Measurements from ENCODE around the gene GRIA3. TPM values are rescaled to one million over a fixed set of nuclear protein-coding genes. Genes with fewer than 3 reads are reported as not detected.

GRIA3 gene
- total RNA-seq, 1 experiment from 2014 or later, result not detected

GRCh38 chrX:123237271-123237670 is 53.2 kb downstream of the GRIA3 start:
- DNase-seq, result no peak
- Histone ChIP-seq H3K36me3 (ENCODE audit: low read depth) (no peaks in the 10 kb centered on the region), H3F3A (ENCODE audit: insufficient read depth, low read depth) (no peaks in the 10 kb centered on the region), H3K27ac (no peak overlapping the region), H3K4me1 (replicated peaks; ENCODE audit: insufficient read depth) (no peaks in the 10 kb centered on the region), H4K20me1 (ENCODE audit: insufficient read depth) (no peaks in the 10 kb centered on the region), H2AFZ (no peak overlapping the region), H3K27me3 (ENCODE audit: insufficient read depth, low read depth) (no peaks in the 10 kb centered on the region), H3K9me3 (ENCODE audit: insufficient read depth, low read depth) (no peaks in the 10 kb centered on the region), H3K79me2 (ENCODE audit: low read depth) (no peaks in the 10 kb centered on the region), H3K9me2 (ENCODE audit: insufficient read depth) (no peaks in the 10 kb centered on the region), H3K4me2 (no peak overlapping the region), H3K4me3 (no peak overlapping the region)
- CTCF ChIA-PET, result no interaction called here
- POLR2A ChIA-PET (ENCODE audit: unreplicated experiment), result no interaction called here
- TF ChIP-seq CTCF (conservative IDR thresholded peaks at IDR 0.05), result no peak
- TF ChIP-seq EZH2 (IDR thresholded peaks at IDR 0.05; ENCODE audit: low read depth), result no peak
- intact Hi-C loops (cut with micrococcal nuclease; ENCODE audit: unreplicated experiment), result no loop called here
- BruUV-seq (replicated peaks), result no TSS peak

DNA sequence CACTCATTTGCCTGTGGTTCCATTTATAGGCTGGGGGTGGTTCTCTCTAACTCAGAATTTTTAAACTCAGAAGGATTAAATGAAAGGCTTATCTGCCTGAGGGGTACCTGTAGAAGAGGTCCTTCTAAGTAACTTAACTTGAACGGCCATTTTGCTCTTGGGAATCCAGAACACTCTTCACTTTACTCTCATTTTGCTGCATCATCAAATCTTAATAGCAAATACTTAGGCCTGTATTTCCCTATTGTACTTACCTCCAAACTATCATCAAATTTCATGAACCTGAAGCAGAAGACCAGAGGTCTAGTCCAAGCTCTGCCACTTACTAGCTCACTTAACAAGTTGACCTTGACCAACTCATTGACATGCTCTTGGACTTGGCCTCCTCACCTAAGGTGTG is 70.4 kb downstream of the GRIA3 start:
- Histone ChIP-seq H3K4me1 (replicated peaks; ENCODE audit: insufficient read depth) (no peaks in the 10 kb centered on the region), H2AFZ (no peak overlapping the region), H3K4me2 (no peak overlapping the region), H4K20me1 (ENCODE audit: insufficient read depth) (no peaks in the 10 kb centered on the region), H3K79me2 (ENCODE audit: low read depth) (no peaks in the 10 kb centered on the region), H3K9me2 (ENCODE audit: insufficient read depth) (no peaks in the 10 kb centered on the region), H3K27me3 (ENCODE audit: insufficient read depth, low read depth) (no peaks in the 10 kb centered on the region), H3K36me3 (ENCODE audit: low read depth) (no peaks in the 10 kb centered on the region), H3K9me3 (ENCODE audit: insufficient read depth, low read depth) (no peaks in the 10 kb centered on the region), H3K27ac (no peak overlapping the region), H3F3A (ENCODE audit: insufficient read depth, low read depth) (no peaks in the 10 kb centered on the region), H3K4me3 (no peak overlapping the region)
- CTCF ChIA-PET, result no interaction called here
- TF ChIP-seq CTCF (conservative IDR thresholded peaks at IDR 0.05), result no peak
- no peak for TF ChIP-seq EZH2 (IDR thresholded peaks at IDR 0.05; ENCODE audit: low read depth)
- intact Hi-C loops (cut with micrococcal nuclease; ENCODE audit: unreplicated experiment), result no loop called here
- POLR2A ChIA-PET (ENCODE audit: unreplicated experiment), result no interaction called here
- DNase-seq, result no peak
- BruUV-seq (replicated peaks), result no TSS peak

DNA sequence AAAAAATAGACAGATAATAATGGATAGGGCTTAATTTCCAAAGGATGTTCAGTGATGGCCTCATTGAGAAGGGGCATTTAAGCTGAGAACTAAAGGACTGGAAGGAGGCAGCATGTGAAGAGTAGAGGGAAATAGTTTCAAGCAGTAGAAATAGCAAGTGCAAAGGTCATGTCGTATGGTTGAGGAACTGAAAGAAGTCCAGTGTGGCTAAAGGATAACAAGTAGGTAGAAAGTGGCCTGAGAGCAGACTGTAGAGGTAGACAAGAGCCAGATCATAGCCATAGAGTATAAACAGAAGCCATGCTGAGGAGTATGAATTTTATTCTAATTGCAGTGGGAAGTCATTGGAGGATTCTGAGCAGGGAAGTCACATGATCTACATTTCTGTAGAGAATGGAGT is 72.3 kb downstream of the GRIA3 start:
- intact Hi-C loops (cut with micrococcal nuclease; ENCODE audit: unreplicated experiment), result no loop called here
- DNase-seq, result no peak
- no peak overlapping the region for H3K4me3 ChIP-seq
- ChIA-PET CTCF (no interaction called here), POLR2A (ENCODE audit: unreplicated experiment) (no interaction called here)
- no peaks in the 10 kb centered on the region for H3K9me2 ChIP-seq (ENCODE audit: insufficient read depth)
- BruUV-seq (replicated peaks), result no TSS peak
- no peak overlapping the region for H2AFZ ChIP-seq
- no peak for TF ChIP-seq EZH2 (IDR thresholded peaks at IDR 0.05; ENCODE audit: low read depth)
- TF ChIP-seq CTCF (conservative IDR thresholded peaks at IDR 0.05), result no peak
- H3K79me2 ChIP-seq (ENCODE audit: low read depth), result no peaks in the 10 kb centered on the region
- H3K27ac ChIP-seq, result no peak overlapping the region
- no peaks in the 10 kb centered on the region for H3F3A ChIP-seq (ENCODE audit: insufficient read depth, low read depth)
- no peaks in the 10 kb centered on the region for H3K36me3 ChIP-seq (ENCODE audit: low read depth)
- H3K4me2 ChIP-seq, result no peak overlapping the region
- no peaks in the 10 kb centered on the region for H4K20me1 ChIP-seq (ENCODE audit: insufficient read depth)
- H3K9me3 ChIP-seq (ENCODE audit: insufficient read depth, low read depth), result no peaks in the 10 kb centered on the region
- H3K4me1 ChIP-seq (replicated peaks; ENCODE audit: insufficient read depth), result no peaks in the 10 kb centered on the region
- H3K27me3 ChIP-seq (ENCODE audit: insufficient read depth, low read depth), result no peaks in the 10 kb centered on the region

All from PC-9 (cell line).